GM19351 (cell line): ENCODE data around the gene TRIM3.
A peak's percentile ranks its signal among the peaks of the same experiment; 100 is the strongest.

Experiments used
- ATAC-seq: cut with Tn5 transposase; IDR thresholded peaks from one replicate; pipeline ENCODE4 v1.9.1; 2021; ENCODE audit warnings: mild to moderate bottlenecking, moderate library complexity; ENCODE audit not compliant: unreplicated experiment

TRIM3 gene

DNA sequence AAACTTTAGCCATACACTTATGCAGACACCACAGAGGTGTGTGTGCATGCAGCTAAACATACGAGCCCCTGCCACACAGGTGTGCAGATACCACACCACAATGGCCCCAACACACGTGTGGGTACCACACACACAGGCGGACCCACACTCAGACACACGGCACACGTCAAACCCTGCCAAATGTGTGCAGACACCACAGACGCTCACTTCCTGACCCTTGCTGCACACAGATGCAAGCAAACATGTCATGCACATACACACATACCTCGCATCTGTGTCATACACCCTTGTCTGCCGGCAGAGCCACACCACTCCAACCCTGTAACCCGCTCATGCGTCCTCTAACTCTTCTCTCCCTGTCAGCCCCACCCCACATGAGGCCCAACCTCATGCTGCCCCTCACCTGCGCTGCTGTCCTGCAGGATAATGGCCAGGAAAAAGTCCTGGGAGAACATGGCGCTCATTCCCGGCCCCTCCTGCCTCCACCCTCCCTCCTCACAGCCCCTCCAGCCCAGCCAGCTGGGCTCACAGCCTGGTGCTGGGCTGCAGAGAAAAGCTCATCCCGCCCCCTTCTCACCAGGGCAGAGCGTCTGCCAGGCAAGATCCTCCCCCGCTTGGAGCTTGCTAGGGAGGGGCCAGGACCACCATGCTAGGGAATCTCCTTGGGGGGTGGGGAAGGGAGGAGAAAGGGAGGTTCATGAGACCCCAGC is 69.2 kb downstream of the TRIM3 start:
- no peak for ATAC-seq

- no peak for ATAC-seq
These were observed 70.2 kb downstream of the TRIM3 start for GRCh38 chr11:6403539-6403938.

DNA sequence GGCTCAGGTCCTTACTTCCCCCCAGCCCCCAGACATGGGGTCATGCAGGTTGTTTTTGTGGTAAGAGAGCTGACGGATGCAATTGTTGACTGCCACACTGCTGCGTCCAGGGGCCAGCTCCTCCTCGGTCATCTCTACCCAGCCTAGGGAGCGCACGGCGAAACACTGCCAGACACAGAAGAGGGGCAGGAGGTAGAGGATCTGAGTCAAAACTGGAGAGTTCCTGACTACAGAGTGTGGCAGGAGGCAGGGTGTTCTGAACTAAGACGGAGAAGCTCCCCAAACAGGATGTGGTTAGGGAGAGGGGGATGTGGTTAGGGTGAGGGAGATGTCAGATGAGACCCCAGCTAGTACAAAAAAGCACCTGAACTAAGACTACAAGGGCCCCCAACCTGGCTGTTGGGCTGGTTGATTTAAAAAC is 71.2 kb downstream of the TRIM3 start:
- ATAC-seq, result peak; percentile 91

- ATAC-seq, result peak; percentile 63
These were observed 71.7 kb downstream of the TRIM3 start for GRCh38 chr11:6402061-6402470.

GRCh38 chr11:6401464-6401863 is 72.3 kb downstream of the TRIM3 start:
- no peak for ATAC-seq

- no peak for ATAC-seq
These were observed 73.1 kb downstream of the TRIM3 start for GRCh38 chr11:6400431-6401345.
